GM03348 (cell line): Measurements from ENCODE around the gene CLEC18C.
"Not testable (repeated sequence)": the region's sequence is repeated elsewhere in the genome, so short reads cannot be mapped to it uniquely, and the experiment has no call there.

ENCODE experiments used
- DNase-seq: peaks from one replicate; pipeline ENCODE4 v3.0.0; 2012; ENCODE audit warnings: low spot score

CLEC18C gene

GRCh38 chr16:70218586-70218985 lies 45.0 kb downstream of the CLEC18C start:
- DNase-seq = not testable (repeated sequence)

GRCh38 chr16:70222574-70222973 lies 49.0 kb downstream of the CLEC18C start:
- not testable (repeated sequence) for DNase-seq

- DNase-seq = not testable (repeated sequence)
Measured at GRCh38 chr16:70223216-70223615, 49.6 kb downstream of the CLEC18C start.

GRCh38 chr16:70223971-70224513 lies 50.5 kb downstream of the CLEC18C start:
- not testable (repeated sequence) for DNase-seq

GRCh38 chr16:70224645-70225044 lies 51.1 kb downstream of the CLEC18C start:
- not testable (repeated sequence) for DNase-seq

- DNase-seq = not testable (repeated sequence)
Measured at GRCh38 chr16:70225430-70225829, 51.8 kb downstream of the CLEC18C start.

- DNase-seq = not testable (repeated sequence)
Measured at GRCh38 chr16:70226024-70226423, 52.4 kb downstream of the CLEC18C start.

GRCh38 chr16:70231831-70232230 lies 58.2 kb downstream of the CLEC18C start:
- not testable (repeated sequence) for DNase-seq
